Caco-2 (cell line): ENCODE measurements around the gene FNDC3B. TPM values are rescaled to one million over a fixed set of nuclear protein-coding genes. Genes with fewer than 3 reads are reported as not detected.

ENCODE experiments used
- BruUV-seq: library from RNA; stranded (reverse); fragments of 400-500 nt; replicated peaks from 2 replicates; lab custom pipeline; 2021; lab: Mats Ljungman, UMichigan
- CTCF ChIA-PET: fragments of 300-600 bp; sonication (Branson Sonifier 250); formaldehyde crosslinking; loops from one replicate; lab custom pipeline; 2022; ENCODE audit warnings: antibody characterized with exemption; lab: Charles Lee
- POLR2A ChIA-PET: fragments of 300-600 bp; sonication (Branson Sonifier 250); formaldehyde crosslinking; loops from one replicate; lab custom pipeline; 2022; ENCODE audit warnings: antibody characterized with exemption; lab: Charles Lee
- DNase-seq, 2 experiments: peaks; one replicate each; pipeline versions ENCODE4 v3.0.0 to v3.0.0-alpha.2; 2020 to 2022
- H3K27me3 ChIP-seq: replicated peaks from 2 replicates; pipeline ENCODE4 v1.6.0; 2011; ENCODE audit warnings: low read length; ENCODE audit not compliant: control insufficient read depth, insufficient read depth
- H3K36me3 ChIP-seq: 2 replicates; pipeline ENCODE4 v1.5.1; 2011; ENCODE audit warnings: low read length; ENCODE audit not compliant: control insufficient read depth, insufficient read depth
- H3K4me1 ChIP-seq: fragments of 250-450 bp; sonication (Bioruptor Pico); 2 replicates; pipeline ENCODE4 v1.5.1; 2020; ENCODE audit warnings: mild to moderate bottlenecking
- H3K4me3 ChIP-seq: 2 replicates; pipeline ENCODE4 v1.5.1; 2011; ENCODE audit warnings: low read depth, mild to moderate bottlenecking, control low read depth, low read length
- H3K9me3 ChIP-seq: fragments of 250-450 bp; sonication (Bioruptor Pico); 2 replicates; pipeline ENCODE4 v1.5.1; 2020; ENCODE audit warnings: mild to moderate bottlenecking, moderate library complexity
- H3K27ac Mint-ChIP-seq: one replicate; pipeline ENCODE4 v1.8.0; 2022; ENCODE audit warnings: mixed read lengths; ENCODE audit not compliant: unreplicated experiment
- H3K27me3 Mint-ChIP-seq: one replicate; pipeline ENCODE4 v1.8.0; 2022; ENCODE audit warnings: mixed read lengths; ENCODE audit not compliant: insufficient read depth, unreplicated experiment
- H3K36me3 Mint-ChIP-seq: one replicate; pipeline ENCODE4 v1.8.0; 2022; ENCODE audit warnings: mild to moderate bottlenecking, mixed read lengths; ENCODE audit not compliant: insufficient read depth, unreplicated experiment
- H3K4me1 Mint-ChIP-seq: one replicate; pipeline ENCODE4 v1.8.0; 2022; ENCODE audit warnings: low read depth, mixed read lengths; ENCODE audit not compliant: unreplicated experiment
- H3K4me3 Mint-ChIP-seq: one replicate; pipeline ENCODE4 v1.8.0; 2022; ENCODE audit warnings: mild to moderate bottlenecking, moderate library complexity, mixed read lengths; ENCODE audit not compliant: unreplicated experiment
- H3K9me3 Mint-ChIP-seq: one replicate; pipeline ENCODE4 v1.8.0; 2022; ENCODE audit warnings: mixed read lengths; ENCODE audit not compliant: unreplicated experiment
- CTCF ChIP-seq, 2 experiments: fragments of 200-600 bp in 1 of 2; IDR thresholded peaks; 1 replicate in 1 of 2; 2 replicates in 1 of 2; pipeline versions ENCODE4 v1.5.1 to v1.8.0; 2011 to 2022; ENCODE audit warnings: antibody characterized with exemption in 1 of 2, control low read depth in 1 of 2, inconsistent platforms in 1 of 2, low read depth in 1 of 2, low read length in 1 of 2, mild to moderate bottlenecking in 1 of 2, moderate library complexity in 1 of 2; ENCODE audit not compliant: insufficient read depth in 1 of 2, severe bottlenecking in 1 of 2, unreplicated experiment in 1 of 2
- intact Hi-C: fragments of 100-400 bp; cut with micrococcal nuclease; formaldehyde crosslinking; loops from one replicate; pipeline ENCODE4 v1.10.0; 2022; ENCODE audit not compliant: unreplicated experiment
- total RNA-seq: library from RNA; stranded (reverse); gene quantifications from 2 replicates; pipeline ENCODE4 v1.2.3, GENCODE V29; 2022

Gene FNDC3B
- total RNA-seq, 1 experiment from 2014 or later: 59.8 TPM

GRCh38 chr3:172296975-172297332 lies 257.6 kb downstream of the FNDC3B start:
- Mint-ChIP-seq H3K4me3 (no peak overlapping the region), H3K36me3 (peaks cover 46% of the 10 kb centered on the region), H3K9me3 (no peaks in the 10 kb centered on the region), H3K27ac (no peak overlapping the region), H3K4me1 (no peaks in the 10 kb centered on the region), H3K27me3 (no peaks in the 10 kb centered on the region)
- intact Hi-C loops: no loop called here
- H3K9me3 ChIP-seq: no peaks in the 10 kb centered on the region
- no peak overlapping the region for H3K4me3 ChIP-seq
- POLR2A ChIA-PET: no interaction called here
- H3K36me3 ChIP-seq: no peaks in the 10 kb centered on the region
- no peak for DNase-seq
- BruUV-seq: no TSS peak
- CTCF ChIA-PET: no interaction called here
- TF ChIP-seq CTCF (IDR thresholded peaks at IDR 0.05; ENCODE audit: insufficient read depth in 1 of 2, low read depth in 1 of 2, low read length in 1 of 2, severe bottlenecking in 1 of 2, unreplicated experiment in 1 of 2): no peak
- H3K27me3 ChIP-seq: no peaks in the 10 kb centered on the region
- H3K4me1 ChIP-seq: no peaks in the 10 kb centered on the region

GRCh38 chr3:172298247-172298646 lies 258.9 kb downstream of the FNDC3B start:
- no peaks in the 10 kb centered on the region for H3K27me3 ChIP-seq
- intact Hi-C loops: no loop called here
- no peak for TF ChIP-seq CTCF (IDR thresholded peaks at IDR 0.05; ENCODE audit: insufficient read depth in 1 of 2, low read depth in 1 of 2, low read length in 1 of 2, severe bottlenecking in 1 of 2, unreplicated experiment in 1 of 2)
- no peaks in the 10 kb centered on the region for H3K4me1 ChIP-seq
- no peaks in the 10 kb centered on the region; the same call in 1 of the 2 replicates for H3K36me3 ChIP-seq
- no peak overlapping the region for H3K27ac Mint-ChIP-seq
- H3K9me3 ChIP-seq: no peaks in the 10 kb centered on the region
- H3K4me3 Mint-ChIP-seq: no peak overlapping the region
- H3K27me3 Mint-ChIP-seq: no peaks in the 10 kb centered on the region
- H3K36me3 Mint-ChIP-seq: peaks cover 43% of the 10 kb centered on the region
- ChIA-PET CTCF (no interaction called here), POLR2A (no interaction called here)
- H3K9me3 Mint-ChIP-seq: no peaks in the 10 kb centered on the region
- no peak overlapping the region for H3K4me3 ChIP-seq
- no TSS peak for BruUV-seq
- no peak for DNase-seq
- H3K4me1 Mint-ChIP-seq: no peaks in the 10 kb centered on the region

- intact Hi-C loops: no loop called here
- H3K4me3 ChIP-seq: no peak overlapping the region
- Mint-ChIP-seq H3K4me1 (peaks cover 9% of the 10 kb centered on the region), H3K27me3 (no peaks in the 10 kb centered on the region), H3K36me3 (peaks cover 53% of the 10 kb centered on the region), H3K9me3 (no peaks in the 10 kb centered on the region), H3K4me3 (no peak overlapping the region), H3K27ac (no peak overlapping the region)
- TF ChIP-seq CTCF (IDR thresholded peaks at IDR 0.05; ENCODE audit: insufficient read depth in 1 of 2, low read depth in 1 of 2, low read length in 1 of 2, severe bottlenecking in 1 of 2, unreplicated experiment in 1 of 2): no peak
- POLR2A ChIA-PET: no interaction called here
- CTCF ChIA-PET: no interaction called here
- no TSS peak for BruUV-seq
- H3K27me3 ChIP-seq: no peaks in the 10 kb centered on the region
- peaks cover 2% of the 10 kb centered on the region for H3K4me1 ChIP-seq
- no peaks in the 10 kb centered on the region; the same call in 1 of the 2 replicates for H3K36me3 ChIP-seq
- no peaks in the 10 kb centered on the region for H3K9me3 ChIP-seq
- DNase-seq: no peak
Observed at GRCh38 chr3:172300187-172300586, 260.8 kb downstream of the FNDC3B start.
